Frontal cortex (tissue), 4 donors: ENCODE measurements around the gene CNNM1. TPM values are rescaled to one million over a fixed set of nuclear protein-coding genes. Genes with fewer than 3 reads are reported as not detected.

Experiments
- DNase-seq, 2 donors: peaks; one replicate each; pipeline ENCODE4 v3.0.0; 2012; ENCODE audit warnings: low spot score in 2 of 2
- FAIRE-seq: peaks from 2 replicates; lab custom pipeline; 2012; peaks lifted over from hg19 to GRCh38; lab: Jason Lieb, UNC
- total RNA-seq: library from RNA; depleted of rRNA; stranded (reverse); fragments of >200 nt; gene quantifications from one replicate; pipeline ENCODE4 v1.2.3, GENCODE V29; 2014
- donor health status: control.
- donor health status: control.
- donor health status: control.

CNNM1 gene
- total RNA-seq, 1 donor from 2014 or later: 2.4 TPM

DNA sequence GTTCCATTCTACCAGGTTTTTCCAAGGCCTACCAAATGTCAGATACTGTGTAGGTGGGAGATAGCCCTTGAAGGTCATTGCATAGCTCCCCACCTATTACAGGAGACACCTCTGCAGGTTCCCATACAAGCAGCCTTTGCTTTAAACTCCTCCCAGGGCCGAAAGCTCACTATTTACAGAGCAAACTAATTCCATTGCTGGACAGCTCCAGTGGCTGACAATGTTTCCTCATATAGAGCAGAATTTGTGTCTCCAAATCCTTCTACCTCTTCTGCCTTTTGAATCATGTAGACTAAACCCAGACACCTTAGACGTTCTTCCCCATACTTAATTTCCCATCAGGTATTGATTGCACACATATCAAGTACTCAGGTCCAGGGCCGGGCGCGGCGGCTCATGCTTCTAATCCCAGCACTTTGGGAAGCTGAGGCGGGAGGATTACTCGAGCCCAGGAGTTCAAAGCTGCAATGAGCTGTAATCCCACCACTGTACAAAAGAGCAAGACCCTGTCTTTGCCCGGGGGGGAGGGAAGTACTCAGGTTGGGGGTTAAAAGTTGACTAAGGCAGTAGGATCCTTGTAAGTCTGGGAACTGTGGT, 2.1 kb downstream of the CNNM1 start:
- DNase-seq (no peak), FAIRE-seq (no peak)

DNA sequence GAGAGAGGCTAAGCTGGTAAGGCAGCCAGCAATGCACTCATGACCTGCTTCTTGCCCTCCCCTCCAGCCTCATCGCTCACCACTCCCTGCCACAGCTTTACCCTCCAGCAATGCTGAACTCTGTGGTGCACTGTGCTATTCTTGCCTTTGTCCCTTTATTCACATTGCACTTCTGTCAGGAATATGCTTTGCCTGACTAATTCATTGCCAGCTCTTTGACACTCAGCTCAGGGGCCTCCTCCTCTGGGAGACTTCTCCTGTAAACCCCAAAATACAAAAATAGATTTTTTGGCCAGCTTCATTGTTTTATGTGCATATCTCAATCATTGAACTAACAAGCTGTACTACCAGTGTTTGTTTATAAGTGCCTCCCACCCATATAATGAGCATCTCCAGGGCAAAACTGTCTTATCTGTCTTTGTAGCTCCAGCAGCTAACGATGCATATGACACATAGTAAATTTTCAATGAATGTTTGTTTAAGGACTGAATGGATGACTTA, 8.2 kb downstream of the CNNM1 start:
- DNase-seq: no peak
- FAIRE-seq: no peak

DNA sequence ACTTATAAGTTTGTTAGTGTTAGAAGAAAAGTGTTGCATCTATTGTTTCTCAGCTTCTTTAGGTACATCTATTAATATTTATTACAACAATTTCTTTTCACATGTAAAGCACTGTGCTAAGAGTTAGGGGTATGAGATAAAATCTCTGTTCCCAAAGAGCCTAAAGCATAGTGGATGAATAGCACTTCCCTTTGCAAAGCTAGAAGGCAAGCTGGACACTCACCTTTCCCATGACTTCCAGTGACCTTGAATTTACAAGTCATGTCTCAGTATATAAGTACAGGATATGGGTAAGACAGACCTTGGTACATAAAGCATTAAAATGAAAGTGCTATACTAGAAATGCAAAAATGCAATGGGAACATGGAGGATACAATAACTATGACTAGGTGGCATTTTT, 8.7 kb downstream of the CNNM1 start:
- FAIRE-seq: no peak
- no peak for DNase-seq

DNA sequence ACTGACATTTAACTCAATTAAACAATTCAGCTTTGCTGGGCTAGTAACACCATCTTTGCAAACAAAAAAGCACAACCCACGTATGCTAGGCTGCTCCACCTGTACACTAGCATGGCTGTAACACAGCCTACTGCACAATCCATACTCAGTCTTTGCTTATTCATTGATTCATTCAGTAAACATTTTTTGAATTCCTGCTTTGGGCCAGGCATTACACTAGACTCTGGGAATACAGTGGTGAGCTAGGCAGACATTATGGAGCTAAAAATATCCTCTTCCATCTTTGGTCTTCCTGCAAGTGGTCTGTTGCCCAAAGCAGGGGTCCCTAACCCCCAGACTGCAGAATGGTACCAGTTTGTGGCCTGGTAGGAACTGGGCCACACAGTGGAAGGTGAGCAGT, 9.9 kb downstream of the CNNM1 start:
- DNase-seq (no peak), FAIRE-seq (no peak)

DNA sequence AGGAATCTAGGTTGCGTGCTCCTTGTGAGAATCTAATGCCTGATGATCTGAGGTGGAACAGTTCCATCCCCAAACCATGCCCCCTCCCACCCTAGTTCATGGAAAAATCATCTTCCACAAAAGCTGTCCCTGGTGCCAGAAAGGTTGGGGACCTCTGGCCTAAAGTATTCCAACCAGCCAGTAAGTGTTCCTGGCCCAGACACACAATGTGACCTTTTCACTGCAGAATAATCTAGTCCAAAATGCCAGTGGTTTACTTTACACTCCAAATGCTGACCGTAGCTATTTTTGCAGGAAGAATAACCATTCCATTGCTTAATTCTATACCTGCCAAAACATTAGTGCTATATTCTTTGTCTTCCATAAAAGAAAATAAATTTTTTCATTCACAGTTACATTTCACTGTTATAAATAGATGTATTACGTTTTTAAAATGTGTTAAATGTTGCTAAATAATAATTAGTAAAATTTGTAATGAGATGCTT, 10.4 kb downstream of the CNNM1 start:
- FAIRE-seq (no peak), DNase-seq (no peak)

DNA sequence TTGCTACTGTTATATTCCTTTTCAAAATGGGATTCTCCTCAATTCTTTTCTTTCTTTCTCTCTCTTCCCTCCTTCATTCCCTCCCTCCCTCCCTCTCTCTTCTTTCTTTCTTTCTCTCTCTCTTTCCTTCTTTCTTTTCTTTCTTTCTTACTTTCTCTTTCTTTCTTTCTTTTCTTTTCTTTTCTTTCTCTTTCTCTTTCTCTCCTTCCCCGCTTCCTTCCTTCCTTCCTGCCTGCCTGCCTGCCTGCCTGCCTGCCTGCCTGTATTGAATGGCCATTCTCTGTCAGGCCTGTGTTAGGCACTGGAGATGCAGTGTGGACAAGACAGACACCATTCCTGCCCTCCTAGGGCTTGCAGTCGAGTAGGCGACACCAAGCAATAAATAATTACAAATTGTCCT, 11.5 kb downstream of the CNNM1 start:
- FAIRE-seq: no peak

DNA sequence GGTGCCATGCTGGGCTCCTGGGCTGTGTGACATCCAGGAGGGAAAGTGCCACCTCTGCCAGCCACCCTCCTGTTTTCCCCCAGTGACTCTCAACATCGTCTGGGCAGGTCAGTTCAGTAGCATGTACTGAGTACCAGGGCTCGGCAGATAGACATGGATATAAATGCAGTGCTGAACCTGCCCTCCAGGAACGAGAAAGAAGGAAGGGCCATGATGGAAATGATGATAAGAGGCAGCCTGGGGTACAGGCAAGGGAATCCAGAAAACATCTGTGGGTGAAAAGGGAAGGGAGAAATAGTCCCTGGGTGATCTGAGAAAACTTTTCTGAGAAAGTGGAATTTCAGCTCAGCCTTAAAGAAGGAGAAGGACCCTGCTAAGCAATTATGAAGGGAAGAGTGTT, 12.1 kb downstream of the CNNM1 start:
- FAIRE-seq: no peak

More for the DNA sequence above, 11.5 kb downstream of the CNNM1 start:
- no peak for DNase-seq

DNA sequence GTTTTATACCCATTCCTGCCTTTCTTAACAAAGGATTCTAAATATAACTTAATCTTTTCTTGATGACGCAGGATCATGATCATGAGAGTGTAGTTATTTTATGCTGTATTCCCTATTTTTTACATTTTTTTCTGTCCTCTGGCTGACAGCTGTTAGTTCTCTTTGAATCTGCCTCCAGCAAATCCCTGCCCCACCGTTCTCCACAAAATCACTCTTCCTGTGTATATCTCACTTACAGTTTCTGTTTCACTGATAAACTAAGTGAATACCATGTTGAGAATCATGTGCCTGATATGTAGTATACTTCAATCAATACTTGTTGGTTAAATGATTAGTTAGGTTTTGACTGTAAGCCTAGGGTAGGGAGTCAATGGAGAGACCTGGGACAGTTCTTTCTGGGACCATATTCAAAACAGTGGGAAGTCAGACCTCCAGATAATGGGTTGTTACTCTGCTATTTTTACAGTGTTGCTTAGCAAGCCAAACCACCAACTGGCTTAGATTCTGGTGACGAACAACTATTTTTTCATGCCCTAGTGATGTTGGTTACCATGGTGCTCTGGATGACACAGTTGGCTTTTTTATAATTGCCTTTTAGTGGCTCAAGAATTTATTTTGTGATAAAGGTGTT, 12.8 kb downstream of the CNNM1 start:
- no peak for DNase-seq
- no peak for FAIRE-seq

More for the DNA sequence above, 12.1 kb downstream of the CNNM1 start:
- DNase-seq: no peak

DNA sequence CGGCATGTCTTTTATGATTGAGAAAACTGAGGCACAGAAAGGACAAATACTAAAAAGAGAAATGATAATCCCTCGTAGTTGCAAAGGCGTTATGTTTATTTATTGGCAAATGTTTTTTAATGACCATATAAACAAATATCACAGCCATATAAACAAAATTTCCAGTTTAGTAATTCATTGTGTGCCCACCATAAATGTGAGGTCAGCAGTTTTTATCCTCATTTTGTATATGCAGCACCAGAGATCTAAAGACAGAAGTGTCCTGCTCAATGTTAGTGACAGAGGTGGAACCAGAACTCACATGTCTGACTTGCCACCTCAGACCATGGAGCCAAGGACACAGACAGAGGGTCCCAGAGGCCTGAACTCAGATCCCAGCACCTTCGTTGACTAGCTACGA, 14.1 kb downstream of the CNNM1 start:
- FAIRE-seq: no peak

DNA sequence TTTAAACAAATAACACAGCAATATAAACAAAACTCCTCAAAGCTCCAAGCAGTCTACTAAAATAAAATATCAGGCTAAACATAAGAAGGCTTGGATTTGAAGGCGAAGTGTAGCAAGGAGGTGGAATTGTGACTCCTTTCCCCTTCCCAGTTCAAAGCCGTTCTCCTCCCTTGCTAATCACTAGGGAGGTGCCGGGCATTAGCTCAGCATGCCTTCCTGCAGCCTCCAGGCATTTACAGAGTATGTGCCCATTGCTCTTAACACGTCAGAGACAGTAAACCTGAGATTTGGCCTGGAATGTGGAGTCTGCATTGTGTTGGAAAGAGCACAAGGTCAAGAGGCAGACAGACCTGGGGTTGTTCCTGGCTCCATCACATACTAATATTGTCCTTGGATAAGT, 15.6 kb downstream of the CNNM1 start:
- FAIRE-seq: no peak
- no peak for DNase-seq

More for the DNA sequence above, 14.1 kb downstream of the CNNM1 start:
- no peak for DNase-seq

DNA sequence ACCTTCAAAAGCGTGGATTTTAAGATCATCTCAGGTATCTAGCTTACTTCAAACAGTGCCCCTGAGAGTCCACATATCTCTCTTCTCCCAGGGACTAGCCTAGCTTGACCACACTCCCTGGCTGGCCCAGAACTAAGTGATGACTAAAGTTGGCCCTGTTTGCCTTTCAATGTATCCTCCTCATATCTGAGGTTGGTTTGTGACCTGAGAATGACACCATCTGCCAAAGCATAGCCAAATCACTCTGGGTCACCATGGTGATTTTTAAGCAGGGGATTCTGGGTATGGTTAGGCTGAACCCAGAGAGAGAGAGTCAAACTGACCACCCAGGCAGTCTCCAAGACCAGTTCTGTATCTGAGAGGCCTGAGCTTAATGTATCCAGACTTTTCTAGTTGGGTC, 16.2 kb downstream of the CNNM1 start:
- DNase-seq (no peak), FAIRE-seq (no peak)

DNA sequence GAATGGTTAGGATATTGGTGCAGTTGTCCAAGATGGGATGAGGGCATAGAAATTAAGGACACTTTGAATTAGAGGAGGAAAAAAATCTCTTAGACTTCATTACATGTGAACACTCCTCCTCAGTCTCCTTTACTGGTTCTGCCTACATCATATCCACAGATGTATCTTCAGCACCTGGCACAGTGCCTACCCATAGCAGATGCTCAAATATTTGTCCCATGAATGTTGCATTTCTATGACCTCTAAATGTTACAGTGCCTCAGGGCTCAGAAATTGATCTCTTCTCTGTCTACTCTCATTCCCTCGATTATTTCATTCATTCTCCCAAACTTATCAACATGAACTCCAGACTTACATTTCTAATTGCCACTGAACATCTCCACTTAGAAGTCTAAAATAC, 17.1 kb downstream of the CNNM1 start:
- FAIRE-seq: no peak
- no peak for DNase-seq

DNA sequence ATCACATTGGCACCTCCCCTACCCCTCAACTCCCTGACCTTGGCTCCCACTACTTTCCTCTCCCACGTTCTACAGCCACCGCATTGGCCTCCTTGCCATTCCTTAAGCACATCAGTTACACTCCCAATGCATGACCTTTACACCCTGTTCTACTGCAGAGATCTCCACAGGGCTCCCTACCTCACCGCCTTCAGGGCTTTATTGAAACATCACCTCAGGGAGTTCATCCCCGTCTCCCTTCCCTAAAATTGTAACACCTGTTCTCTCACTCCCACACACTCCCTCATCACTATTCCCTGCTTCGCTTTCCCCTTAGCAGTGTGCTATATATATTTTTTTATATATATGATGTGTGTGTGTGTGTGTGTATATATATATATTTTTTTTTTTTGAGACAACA, 18.5 kb downstream of the CNNM1 start:
- FAIRE-seq (no peak), DNase-seq (no peak)

DNA sequence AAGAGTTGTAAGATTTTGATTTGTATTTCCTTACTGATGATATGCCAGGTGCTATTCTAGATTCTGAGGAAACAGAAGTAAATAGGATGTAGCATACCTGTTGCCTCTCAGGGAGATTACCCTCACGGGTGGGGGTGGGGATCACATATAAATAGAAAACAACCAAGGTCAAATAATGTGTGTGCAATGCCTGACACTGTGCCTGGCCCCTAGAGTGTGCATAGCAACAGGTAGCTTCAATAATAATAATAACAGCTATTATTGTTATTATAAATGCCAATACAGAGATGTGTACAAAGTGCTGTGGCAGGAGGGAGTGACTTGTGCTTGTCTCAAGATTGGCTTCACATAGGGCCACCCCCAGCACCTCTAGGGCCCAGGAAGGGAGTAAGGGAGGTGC, 24.0 kb downstream of the CNNM1 start:
- DNase-seq: no peak
- no peak for FAIRE-seq

DNA sequence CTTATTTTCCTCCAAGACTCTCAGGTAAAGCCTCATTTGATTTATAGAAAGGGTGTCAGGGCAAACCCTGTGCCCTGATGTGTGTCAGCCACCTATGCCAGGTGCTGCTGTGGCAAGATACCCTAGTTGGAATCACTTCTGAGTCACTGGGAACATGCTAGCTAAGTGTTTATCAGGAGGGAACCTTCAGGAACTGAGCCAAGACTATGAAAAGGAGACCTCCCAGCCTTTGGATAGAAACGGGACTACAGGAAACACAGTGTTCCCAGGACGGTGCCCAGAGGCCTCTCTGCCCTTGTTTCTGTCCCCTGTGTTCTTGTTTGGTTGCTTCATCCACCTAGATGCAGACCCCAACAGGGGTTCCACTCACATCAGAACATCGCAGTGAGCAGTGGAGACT, 28.5 kb downstream of the CNNM1 start:
- no peak for DNase-seq
- FAIRE-seq: no peak

DNA sequence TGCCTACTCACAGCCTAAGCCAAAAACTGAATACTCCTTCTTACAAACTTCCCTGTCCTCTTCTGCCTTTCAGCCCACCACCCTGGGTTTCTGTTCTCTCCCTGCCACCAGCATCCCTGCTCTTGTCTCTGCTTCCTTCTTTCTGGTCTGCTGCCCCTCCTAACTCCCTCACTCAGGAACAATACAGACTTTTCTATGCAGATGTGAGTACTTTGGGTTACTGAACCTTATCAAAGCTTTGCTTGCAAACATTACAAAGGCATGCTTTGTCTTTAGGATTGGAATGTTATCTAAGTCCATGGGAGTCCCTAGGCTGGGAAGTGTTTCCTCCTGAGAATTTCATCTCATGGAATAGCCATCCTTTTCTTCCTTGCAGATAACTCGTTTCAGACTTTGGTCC, 28.9 kb downstream of the CNNM1 start:
- DNase-seq (no peak), FAIRE-seq (no peak)

DNA sequence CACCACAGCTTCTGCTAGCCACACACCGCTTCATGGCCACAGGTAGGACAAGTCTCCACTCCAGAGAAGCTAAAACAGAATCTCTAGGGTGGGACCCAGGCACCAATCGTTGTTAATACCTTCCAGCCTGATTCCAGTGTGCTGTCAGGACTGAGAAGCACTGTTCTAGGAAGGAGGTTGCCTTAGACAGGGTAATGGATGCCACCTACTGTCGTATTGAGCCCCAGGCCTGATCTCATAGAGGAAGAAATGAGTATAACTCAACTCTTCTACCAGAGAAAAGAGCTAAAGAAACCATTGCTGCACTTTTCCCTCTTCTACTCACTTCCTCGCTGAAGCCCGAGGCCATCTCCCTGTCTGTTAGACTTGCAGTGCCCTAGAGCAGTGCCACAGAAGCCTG, 31.8 kb downstream of the CNNM1 start:
- DNase-seq (no peak), FAIRE-seq (no peak)

DNA sequence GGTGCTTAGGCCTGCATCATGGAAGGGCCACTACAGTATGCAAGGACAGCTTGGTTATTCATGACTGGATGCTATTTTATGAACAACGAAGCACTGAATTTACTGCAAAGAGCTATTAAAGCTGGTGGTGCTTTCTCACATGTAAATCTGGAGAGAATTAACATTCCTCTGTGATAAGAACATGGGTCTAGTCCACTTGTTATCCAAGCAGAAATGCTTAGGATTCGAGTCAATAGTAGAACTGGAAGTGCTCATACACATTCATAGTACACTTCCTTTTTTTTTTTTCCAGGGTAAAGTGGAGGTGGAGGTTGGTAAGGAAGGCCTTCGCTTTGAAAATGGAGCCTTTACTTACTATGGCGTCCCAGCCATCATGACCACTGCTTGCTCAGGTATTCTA, 35.0 kb downstream of the CNNM1 start:
- FAIRE-seq (no peak), DNase-seq (no peak)

DNA sequence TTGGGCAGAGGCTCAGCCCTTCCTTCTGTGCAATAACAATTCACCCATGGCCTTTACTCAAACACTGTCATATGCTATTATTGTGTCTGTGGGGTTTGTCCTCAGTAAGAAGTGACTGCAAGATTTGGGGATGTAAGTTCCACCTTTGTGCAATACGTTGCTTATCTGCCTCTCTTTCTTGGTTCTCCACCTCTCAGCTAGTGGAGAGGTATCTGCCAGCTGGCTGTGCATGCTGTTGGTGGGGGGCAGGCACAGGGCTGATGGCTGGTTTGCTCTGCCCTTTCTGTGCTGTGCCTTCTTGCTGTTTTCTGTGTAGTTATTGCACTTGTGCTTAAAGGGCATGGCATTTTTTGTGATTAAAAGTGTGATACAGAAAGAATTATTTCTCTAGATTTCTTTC, 36.2 kb downstream of the CNNM1 start:
- no peak for FAIRE-seq
- DNase-seq: no peak

DNA sequence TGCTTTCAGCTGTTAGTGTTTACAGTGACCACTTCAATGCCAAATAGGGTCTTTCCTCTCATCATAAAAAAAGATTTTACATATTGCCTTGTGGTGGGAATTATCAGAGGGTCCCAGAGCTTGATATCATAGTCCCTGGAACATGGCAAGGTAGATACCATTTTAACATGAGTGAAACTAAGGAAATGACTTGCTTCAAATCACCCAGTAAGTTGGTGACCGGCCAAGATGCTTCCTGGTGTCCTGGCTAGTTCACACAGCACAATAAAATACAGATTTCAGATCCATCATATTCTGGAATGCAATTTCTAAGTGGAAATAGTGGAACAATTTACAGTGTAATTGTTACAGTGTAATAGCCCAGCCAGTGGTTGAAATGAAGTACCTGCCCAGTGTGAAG, 36.6 kb downstream of the CNNM1 start:
- FAIRE-seq: no peak
- no peak for DNase-seq

DNA sequence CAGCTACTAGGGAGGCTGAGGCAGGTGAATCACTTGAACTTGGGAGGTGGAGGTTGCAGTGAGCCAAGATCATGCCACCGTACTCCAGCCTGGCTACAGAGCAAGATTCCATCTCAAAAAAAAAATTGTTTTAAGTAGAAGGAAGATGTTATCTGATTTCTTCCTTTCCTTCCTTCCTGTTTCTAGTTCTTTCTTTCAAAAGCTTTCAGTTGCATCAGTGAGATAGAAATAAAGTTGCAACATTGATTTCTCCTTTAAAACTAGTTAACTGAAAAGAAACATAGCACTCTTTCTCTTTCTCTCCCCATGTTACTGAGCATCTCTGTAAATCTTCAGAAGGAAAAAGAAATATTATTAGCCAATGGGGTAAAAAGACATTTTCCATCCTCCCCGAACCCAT, 37.5 kb downstream of the CNNM1 start:
- DNase-seq: no peak
- FAIRE-seq: no peak

DNA sequence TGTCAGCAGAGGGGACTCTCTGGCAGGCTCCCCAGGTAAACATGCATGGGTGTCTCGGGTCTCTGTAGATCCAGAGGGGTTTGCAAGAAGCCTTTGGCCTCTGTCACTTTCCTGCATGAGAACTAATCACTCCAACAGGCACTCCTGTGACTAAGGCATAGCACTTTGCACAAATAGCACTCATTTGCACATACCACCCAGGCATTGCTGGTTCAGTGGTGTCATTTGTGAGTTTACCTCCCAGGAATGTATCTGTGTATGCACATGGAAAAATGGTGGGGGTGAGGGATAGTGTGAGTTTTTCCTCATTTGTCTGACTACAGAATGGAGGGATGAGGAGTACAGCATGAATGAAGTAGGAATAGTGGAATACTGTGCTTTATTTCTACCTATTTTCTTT, 39.5 kb downstream of the CNNM1 start:
- DNase-seq (no peak), FAIRE-seq (no peak)
